Stomach (tissue), 9 donors: Measurements from ENCODE around the gene TAT. TPM values are rescaled to one million over a fixed set of nuclear protein-coding genes. Genes with fewer than 3 reads are reported as not detected.
"Not testable (repeated sequence)": the region's sequence is repeated elsewhere in the genome, so short reads cannot be mapped to it uniquely, and the experiment has no call there.

Experiments
- DNase-seq, 2 donors: peaks; one replicate each; pipeline versions ENCODE4 v3.0.0 to v3.0.0-alpha.2; 2013 to 2019
- H3K27ac ChIP-seq, 5 donors: fragments of 200-600 bp in 4 of 5; sonication (generic) in 4 of 5; one replicate each; pipeline ENCODE4 v1.5.1; 2013 to 2019; ENCODE audit warnings: mild to moderate bottlenecking in 1 of 5, moderate library complexity in 1 of 5
- H3K27me3 ChIP-seq, 3 donors: fragments of 200-600 bp; sonication (generic); one replicate each; pipeline ENCODE4 v1.5.1; 2017 to 2019; ENCODE audit warnings: mixed run types in 1 of 3
- H3K36me3 ChIP-seq, 4 donors: fragments of 200-600 bp; sonication (generic); 1 replicate in 3 of 4; 2 replicates in 1 of 4; pipeline ENCODE4 v1.5.1; 2016 to 2019
- H3K4me1 ChIP-seq, 4 donors: fragments of 200-600 bp; sonication (generic); one replicate each; pipeline ENCODE4 v1.5.1; 2016 to 2019
- H3K4me3 ChIP-seq, 4 donors: fragments of 200-600 bp; sonication (generic) in 3 of 4; one replicate each; pipeline ENCODE4 v1.5.1; 2016 to 2019; ENCODE audit warnings: mild to moderate bottlenecking in 1 of 4
- H3K9me3 ChIP-seq, 4 donors: fragments of 200-600 bp; sonication (generic); one replicate each; pipeline ENCODE4 v1.5.1; 2016 to 2019
- EP300 ChIP-seq: sonication (generic); formaldehyde crosslinking; IDR thresholded peaks from one replicate; pipeline ENCODE4 v1.6.1; 2017; ENCODE audit warnings: antibody characterized with exemption
- POLR2A ChIP-seq, 4 donors: fragments of 450-650 bp; IDR thresholded peaks; one replicate each; pipeline ENCODE4 v1.6.1; 2016; ENCODE audit warnings: antibody characterized with exemption in 4 of 4, control low read depth in 2 of 4, mild to moderate bottlenecking in 1 of 4, moderate library complexity in 1 of 4
- POLR2AphosphoS5 ChIP-seq, 3 donors: sonication (generic); formaldehyde crosslinking; IDR thresholded peaks; one replicate each; pipeline ENCODE4 v1.6.1; 2016; ENCODE audit warnings: antibody characterized with exemption in 3 of 3
- WGBS, 5 donors: extraction: QIAGEN DNeasy Blood & Tissue Kit in 3 of 5; methylation state at CpG; one replicate each; pipeline versions ENCODE4 v1.1.5 to v1.1.7; 2013 to 2018; 5-methylcytosine and 5-hydroxymethylcytosine counted together
- intact Hi-C: fragments of 100-400 bp; cut with DNase I; formaldehyde crosslinking; loops from one replicate; pipeline ENCODE4 v1.15.1; 2023; ENCODE audit warnings: low total_unique reads
- polyA plus RNA-seq, 3 donors: library from polyadenylated mRNA; stranded (reverse); fragments of 200-250 nt; gene quantifications; one replicate each; pipeline ENCODE4 v1.2.3, GENCODE V29; 2013
- total RNA-seq, 5 donors: library from RNA; depleted of rRNA; stranded (reverse); fragments of >200 nt; gene quantifications; one replicate each; pipeline versions ENCODE4 v1.1.0 to v1.2.3, GENCODE V29; 2014 to 2016
- TF ChIP-seq, protein P1 (sequence below), 7 experiments: fragments of 450-650 bp in 4 of 7; fragments of 200-600 bp in 3 of 7; sonication (generic) in 3 of 7; IDR thresholded peaks; one replicate each; pipeline ENCODE4 v1.5.1; 2016 to 2019; ENCODE audit warnings: antibody characterized with exemption in 7 of 7, control low read depth in 2 of 7, mild to moderate bottlenecking in 1 of 7
- donor health status: healthy with polysubstance abuse.
- donor health status: Bipolar disorder and iron deficiency.
- donor health status: healthy.

The TAT gene
- total and polyA plus RNA-seq, 8 donors = not detected

DNA sequence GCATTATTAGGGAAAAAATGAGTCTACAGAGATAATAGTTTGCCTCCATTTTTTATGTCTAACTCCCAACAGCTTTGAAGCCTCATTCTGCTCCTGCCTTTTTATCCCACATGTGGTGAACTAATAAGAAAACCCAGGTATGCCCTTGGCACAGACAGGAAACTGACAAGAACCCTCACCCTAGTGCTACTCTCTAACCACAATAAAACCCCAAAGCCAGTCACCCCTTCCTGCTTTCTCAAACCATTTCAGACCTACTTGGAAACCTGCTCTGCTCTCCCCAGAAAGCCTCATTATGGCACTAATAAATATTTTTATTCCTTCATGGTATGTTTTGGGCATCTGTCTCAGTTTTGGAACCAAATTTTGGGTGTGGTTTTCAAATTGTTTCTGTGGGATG lies 45.2 kb upstream of the TAT start:
- intact Hi-C loops = loop anchor here (10.0 kb wide), 1 partner anchor 207 kb away; no protein-coding TSS in a partner anchor
- H3K4me1 ChIP-seq = peaks cover 12 to 15% (median 15%) of the 10 kb centered on the region in 4 donors
- H3K27me3 ChIP-seq = peaks cover 0 to 53% (median 22%) of the 10 kb centered on the region in 3 donors
- H3K36me3 ChIP-seq = no peaks in the 10 kb centered on the region
- TF ChIP-seq POLR2A (IDR thresholded peaks at IDR 0.05) (no peak), POLR2AphosphoS5 (IDR thresholded peaks at IDR 0.05) (no peak), EP300 (no peak)
- TF ChIP-seq, protein P1, sequence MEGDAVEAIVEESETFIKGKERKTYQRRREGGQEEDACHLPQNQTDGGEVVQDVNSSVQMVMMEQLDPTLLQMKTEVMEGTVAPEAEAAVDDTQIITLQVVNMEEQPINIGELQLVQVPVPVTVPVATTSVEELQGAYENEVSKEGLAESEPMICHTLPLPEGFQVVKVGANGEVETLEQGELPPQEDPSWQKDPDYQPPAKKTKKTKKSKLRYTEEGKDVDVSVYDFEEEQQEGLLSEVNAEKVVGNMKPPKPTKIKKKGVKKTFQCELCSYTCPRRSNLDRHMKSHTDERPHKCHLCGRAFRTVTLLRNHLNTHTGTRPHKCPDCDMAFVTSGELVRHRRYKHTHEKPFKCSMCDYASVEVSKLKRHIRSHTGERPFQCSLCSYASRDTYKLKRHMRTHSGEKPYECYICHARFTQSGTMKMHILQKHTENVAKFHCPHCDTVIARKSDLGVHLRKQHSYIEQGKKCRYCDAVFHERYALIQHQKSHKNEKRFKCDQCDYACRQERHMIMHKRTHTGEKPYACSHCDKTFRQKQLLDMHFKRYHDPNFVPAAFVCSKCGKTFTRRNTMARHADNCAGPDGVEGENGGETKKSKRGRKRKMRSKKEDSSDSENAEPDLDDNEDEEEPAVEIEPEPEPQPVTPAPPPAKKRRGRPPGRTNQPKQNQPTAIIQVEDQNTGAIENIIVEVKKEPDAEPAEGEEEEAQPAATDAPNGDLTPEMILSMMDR (IDR thresholded peaks at IDR 0.05) = no peak
- peaks cover 0 to 6% (median 2%) of the 10 kb centered on the region in 4 donors for H3K9me3 ChIP-seq
- no peak for DNase-seq
- no peak overlapping the region for H3K4me3 ChIP-seq
- H3K27ac ChIP-seq = no peak overlapping the region

DNA sequence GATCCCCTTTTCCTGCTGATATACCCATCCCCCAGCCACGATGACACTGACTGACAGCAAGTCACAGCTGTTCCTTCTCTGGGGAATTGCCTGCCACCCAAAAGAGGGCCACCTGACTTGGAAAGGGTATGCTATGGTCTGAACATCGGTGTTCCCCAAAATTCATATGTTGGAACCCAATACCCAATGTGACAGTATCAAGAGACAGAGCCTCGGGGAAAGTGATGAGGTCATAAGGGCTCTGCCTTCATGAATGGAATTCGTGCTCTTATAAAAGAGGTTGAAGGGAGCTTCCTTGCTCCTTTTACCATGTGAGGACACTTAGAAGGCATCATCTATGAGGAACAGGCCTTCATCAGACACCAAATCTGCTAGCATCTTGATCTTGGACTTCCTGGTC lies 41.5 kb upstream of the TAT start:
- H3K27me3 ChIP-seq = peaks cover 0 to 52% (median 0%) of the 10 kb centered on the region in 3 donors
- intact Hi-C loops = no loop called here
- peaks cover 0 to 6% (median 2%) of the 10 kb centered on the region in 4 donors for H3K9me3 ChIP-seq
- H3K36me3 ChIP-seq = no peaks in the 10 kb centered on the region
- TF ChIP-seq, protein P1 (IDR thresholded peaks at IDR 0.05) = no peak
- no peak for TF ChIP-seq POLR2A (IDR thresholded peaks at IDR 0.05)
- no peak for TF ChIP-seq EP300
- no peaks in the 10 kb centered on the region for H3K4me1 ChIP-seq
- H3K27ac ChIP-seq = no peak overlapping the region
- no peak overlapping the region for H3K4me3 ChIP-seq
- WGBS, 5 donors = 68 to 83% (median 81%) methylated on average over 4 of the region's 4 CpGs
- no peak for DNase-seq

DNA sequence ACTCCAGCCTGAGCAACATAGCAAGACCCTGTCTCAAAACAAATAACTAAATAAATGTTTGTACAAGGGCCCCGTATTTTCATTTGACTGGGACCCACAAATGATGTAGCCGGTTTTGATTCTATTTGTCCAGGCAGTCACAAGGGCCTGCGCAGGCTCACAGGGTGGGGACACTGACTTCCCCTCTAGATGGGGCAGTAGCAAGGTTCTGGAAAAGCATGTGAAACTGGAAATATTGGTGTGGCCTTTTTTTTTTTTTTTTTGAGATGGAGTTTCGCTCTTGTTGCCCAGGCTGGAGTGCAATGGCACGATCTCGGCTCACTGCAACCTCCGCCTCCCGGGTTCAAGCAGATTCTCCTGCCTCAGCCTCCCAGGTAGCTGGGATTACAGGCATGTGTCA lies 38.1 kb upstream of the TAT start:
- H3K4me3 ChIP-seq, intact Hi-C loops, H3K36me3 ChIP-seq, H3K9me3 ChIP-seq, H3K4me1 ChIP-seq, H3K27ac ChIP-seq, DNase-seq: not testable (repeated sequence)
- 75 to 81% (median 76%) methylated on average over 8 of the region's 8 CpGs for WGBS, 5 donors
- peaks cover 0 to 69% (median 0%) of the 10 kb centered on the region in 3 donors for H3K27me3 ChIP-seq

DNA sequence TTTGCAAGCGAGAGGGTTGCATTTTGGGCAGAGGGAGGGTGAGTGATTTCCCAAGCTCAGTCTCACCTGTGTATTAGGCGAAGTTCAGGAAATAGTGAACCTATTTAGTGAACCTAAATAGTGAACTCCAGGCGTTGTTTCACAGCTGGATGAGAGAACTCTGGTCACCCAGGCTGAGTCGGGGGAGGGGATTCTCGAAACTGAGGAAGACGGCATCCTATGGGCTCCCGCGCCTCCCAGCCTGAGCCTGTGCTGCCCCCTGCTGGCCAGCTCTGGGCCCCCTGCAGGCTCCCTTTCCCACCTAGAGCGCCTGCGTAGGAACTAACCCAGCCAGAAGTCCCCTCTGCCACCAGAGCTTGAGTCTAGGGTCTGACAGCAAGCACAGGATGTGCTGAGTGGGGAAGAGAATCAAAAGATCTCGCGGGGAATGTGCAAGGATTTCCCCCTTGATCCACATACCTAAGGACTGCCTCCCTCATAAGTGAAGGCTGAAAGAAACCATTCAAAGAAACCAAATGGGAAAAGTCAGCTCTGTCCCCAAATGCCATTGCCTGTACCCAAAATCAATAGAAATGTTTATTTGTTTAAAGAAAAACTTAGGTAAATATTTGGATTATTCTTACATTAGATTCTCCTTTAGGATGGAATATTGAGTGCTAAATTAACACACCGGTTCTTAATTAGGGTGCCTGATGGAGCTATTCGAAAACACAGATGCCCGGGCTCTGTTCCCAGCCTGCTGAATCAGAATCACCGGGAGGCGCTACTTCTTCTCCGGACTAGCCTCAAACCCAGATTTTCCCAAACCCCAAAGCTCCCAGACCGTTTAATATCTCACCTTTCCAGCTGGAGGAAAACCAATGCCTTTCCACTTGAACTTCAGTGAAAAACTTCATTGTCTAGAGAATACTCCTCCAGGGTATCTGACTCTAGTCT lies 34.3 kb upstream of the TAT start:
- H3K4me3 ChIP-seq = no peak overlapping the region
- DNase-seq = peak; percentile 78 to 88
- intact Hi-C loops = no loop called here
- H3K27ac ChIP-seq = no peak overlapping the region
- no peaks in the 10 kb centered on the region for H3K36me3 ChIP-seq
- no peak for TF ChIP-seq POLR2AphosphoS5 (IDR thresholded peaks at IDR 0.05)
- TF ChIP-seq, protein P1 (IDR thresholded peaks at IDR 0.05) = peak in 5 of 7 experiments; percentile 47 to 86 (median 75)
- TF ChIP-seq EP300 = no peak
- WGBS, 5 donors = 11 to 17% (median 17%) methylated on average over 18 to 19 of the region's 19 CpGs
- H3K27me3 ChIP-seq = peaks cover 0 to 64% (median 0%) of the 10 kb centered on the region in 3 donors
- no peaks in the 10 kb centered on the region for H3K9me3 ChIP-seq
- H3K4me1 ChIP-seq = peaks cover 0 to 7% (median 5%) of the 10 kb centered on the region in 4 donors

DNA sequence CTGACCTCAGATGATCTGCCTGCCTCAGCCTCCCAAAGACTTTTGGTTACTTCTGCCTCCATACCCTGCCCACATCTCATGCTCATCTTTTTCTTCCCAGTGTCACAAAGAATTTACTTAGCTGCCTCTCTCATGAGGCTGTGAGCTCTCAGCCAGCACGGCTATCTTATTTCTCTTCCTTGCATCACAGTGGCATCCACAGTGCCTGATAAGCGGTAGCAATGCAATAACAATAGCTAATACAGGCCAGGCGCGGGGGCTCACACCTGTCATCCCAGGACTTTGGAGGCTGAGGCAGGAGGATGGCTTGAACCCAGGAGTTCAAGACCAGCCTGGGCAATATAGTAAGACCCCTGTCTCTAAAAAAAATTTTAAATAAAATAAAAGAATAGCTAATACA lies 33.6 kb upstream of the TAT start:
- intact Hi-C loops = no loop called here
- no peak for DNase-seq
- WGBS, 5 donors = 60 to 80% (median 72%) methylated on average over 4 of the region's 4 CpGs

More for the DNA sequence above, 33.6 kb upstream of the TAT start:
- H3K27me3 ChIP-seq = peaks cover 0 to 56% (median 0%) of the 10 kb centered on the region in 3 donors
- TF ChIP-seq, protein P1 (IDR thresholded peaks at IDR 0.05) = no peak
- no peak for TF ChIP-seq EP300
- H3K4me3 ChIP-seq = no peak overlapping the region
- H3K9me3 ChIP-seq = no peaks in the 10 kb centered on the region
- H3K27ac ChIP-seq = no peak overlapping the region
- H3K4me1 ChIP-seq = peaks cover 0 to 7% (median 5%) of the 10 kb centered on the region in 4 donors
- no peaks in the 10 kb centered on the region for H3K36me3 ChIP-seq
